HepG2 (cell line): ENCODE measurements around the gene AUTS2. TPM values are rescaled to one million over a fixed set of nuclear protein-coding genes. Genes with fewer than 3 reads are reported as not detected.

Experiments
- ATAC-seq: fragments of 200-7000 bp; cut with Tn5 transposase; 3 replicates; pipeline ENCODE4 v1.9.1; 2020; ENCODE audit warnings: mild to moderate bottlenecking, moderate library complexity
- BruUV-seq: library from RNA; stranded (reverse); fragments of 400-500 nt; replicated peaks from 2 replicates; lab custom pipeline; 2021; lab: Mats Ljungman, UMichigan
- CTCF ChIA-PET: fragments of 300-600 bp; formaldehyde crosslinking; extraction: SDS; loops from one replicate; lab custom pipeline; 2021; ENCODE audit warnings: low total read pairs, inconsistent platforms, low intra/inter-chr PET ratio; lab: Yijun Ruan, JAX
- POLR2A ChIA-PET: fragments of 350-600 bp; sonication (Branson Sonifier 250); formaldehyde crosslinking; loops from one replicate; lab custom pipeline; 2020; ENCODE audit warnings: antibody characterized with exemption, inconsistent platforms; lab: Yijun Ruan, JAX
- DNase-seq: peaks from one replicate; pipeline ENCODE4 v3.0.0-alpha.2; 2015; ENCODE audit warnings: low spot score
- FAIRE-seq: peaks from 3 replicates; lab custom pipeline; 2011; peaks lifted over from hg19 to GRCh38; lab: Jason Lieb, UNC
- H2AFZ ChIP-seq: one replicate; pipeline ENCODE4 v1.6.1; 2011; ENCODE audit warnings: low read length, inconsistent platforms
- H3K27ac ChIP-seq: fragments of 300-600 bp; 3 replicates; pipeline ENCODE4 v1.8.0; 2011; ENCODE audit warnings: mixed run types, mild to moderate bottlenecking, mixed read lengths, low read length, inconsistent platforms; ENCODE audit not compliant: insufficient read depth; ENCODE audit errors: extremely low read length
- H3K27me3 ChIP-seq, 2 experiments: fragments of 200-600 bp in 1 of 2; 2 replicates in 1 of 2; 3 replicates in 1 of 2; pipeline versions ENCODE4 v1.6.0 to v1.8.0; 2011; ENCODE audit warnings: low read length in 2 of 2, mild to moderate bottlenecking in 2 of 2, moderate library complexity in 2 of 2, inconsistent platforms in 1 of 2; ENCODE audit not compliant: insufficient read depth in 2 of 2, control insufficient read depth in 1 of 2
- H3K36me3 ChIP-seq, 2 experiments: fragments of 200-600 bp in 1 of 2; replicated peaks in 1 of 2; 2 replicates in 1 of 2; 3 replicates in 1 of 2; pipeline versions ENCODE4 v1.5.1 to v1.8.0; 2011; ENCODE audit warnings: low read length in 2 of 2, inconsistent platforms in 1 of 2; ENCODE audit not compliant: insufficient read depth in 2 of 2, control insufficient read depth in 1 of 2
- H3K4me1 ChIP-seq: 2 replicates; pipeline ENCODE4 v1.5.1; 2012; ENCODE audit warnings: low read length, inconsistent platforms; ENCODE audit not compliant: insufficient read depth
- H3K4me2 ChIP-seq: 2 replicates; pipeline ENCODE4 v1.6.0; 2011; ENCODE audit warnings: low read depth, low read length, inconsistent platforms
- H3K4me3 ChIP-seq, 3 experiments: fragments of 200-600 bp in 1 of 3; sonication (generic), shearing (Covaris generic) in 1 of 3; replicated peaks in 1 of 3; 2 replicates each; pipeline ENCODE4 v1.5.1; 2011 to 2016; ENCODE audit warnings: low read length in 3 of 3, inconsistent platforms in 2 of 3, low read depth in 2 of 3, mild to moderate bottlenecking in 2 of 3, control low read depth in 1 of 3, mixed read lengths in 1 of 3; ENCODE audit not compliant: insufficient read depth in 1 of 3
- H3K79me2 ChIP-seq: one replicate; pipeline ENCODE4 v1.6.1; 2011; ENCODE audit warnings: low read length, inconsistent platforms; ENCODE audit not compliant: insufficient read depth
- H3K9ac ChIP-seq: 2 replicates; pipeline ENCODE4 v1.6.0; 2011; ENCODE audit warnings: mild to moderate bottlenecking, low read depth, low read length, inconsistent platforms; ENCODE audit not compliant: insufficient read depth
- H3K9me3 ChIP-seq: 2 replicates; pipeline ENCODE4 v1.5.1; 2012; ENCODE audit warnings: mild to moderate bottlenecking, low read length
- H4K20me1 ChIP-seq: 2 replicates; pipeline ENCODE4 v1.6.0; 2011; ENCODE audit warnings: inconsistent platforms, mild to moderate bottlenecking, low read length, moderate library complexity; ENCODE audit not compliant: insufficient read depth
- BCL3 ChIP-seq: sonication (generic); formaldehyde crosslinking; IDR thresholded peaks from 2 replicates; pipeline ENCODE4 v1.5.1; 2020; ENCODE audit warnings: mild to moderate bottlenecking, missing genetic modification reagents, moderate library complexity
- DZIP1 ChIP-seq: sonication (generic); formaldehyde crosslinking; IDR thresholded peaks from 2 replicates; pipeline ENCODE4 v1.5.0; 2020; ENCODE audit warnings: mild to moderate bottlenecking, missing genetic modification reagents
- GATA4 ChIP-seq: sonication (generic); IDR thresholded peaks from 2 replicates; pipeline ENCODE4 v1.6.1; 2016; ENCODE audit warnings: antibody characterized with exemption, low read depth, borderline replicate concordance
- JUNB ChIP-seq: sonication (generic); formaldehyde crosslinking; IDR thresholded peaks from 2 replicates; pipeline ENCODE4 v1.8.0; 2022; ENCODE audit warnings: missing genetic modification reagents, mild to moderate bottlenecking, borderline replicate concordance
- MAFG ChIP-seq: sonication (generic); formaldehyde crosslinking; IDR thresholded peaks from 2 replicates; pipeline ENCODE4 v1.5.1; 2020; ENCODE audit warnings: mild to moderate bottlenecking, missing genetic modification reagents
- MTF1 ChIP-seq: sonication (generic); formaldehyde crosslinking; IDR thresholded peaks from 2 replicates; pipeline ENCODE4 v1.5.0; 2020; ENCODE audit warnings: missing genetic modification reagents
- SALL2 ChIP-seq: sonication (generic); formaldehyde crosslinking; IDR thresholded peaks from 2 replicates; pipeline ENCODE4 v1.8.1; 2023; ENCODE audit warnings: mild to moderate bottlenecking, missing genetic modification reagents, inconsistent platforms
- SAP130 ChIP-seq: IDR thresholded peaks from 2 replicates; pipeline ENCODE4 v1.6.1; 2016; ENCODE audit warnings: low read depth
- ZHX2 ChIP-seq, 2 experiments: sonication (generic) in 1 of 2; formaldehyde crosslinking in 1 of 2; IDR thresholded peaks; 2 replicates each; pipeline versions ENCODE4 v1.6.1 to v1.9.0; 2014 to 2022; ENCODE audit warnings: antibody characterized with exemption in 1 of 2, borderline replicate concordance in 1 of 2, inconsistent platforms in 1 of 2, low read depth in 1 of 2, missing genetic modification reagents in 1 of 2
- ZNF333 ChIP-seq: sonication (generic); formaldehyde crosslinking; IDR thresholded peaks from 2 replicates; pipeline ENCODE4 v1.4.0; 2020; ENCODE audit warnings: mild to moderate bottlenecking, missing genetic modification reagents, borderline replicate concordance
- ZNF781 ChIP-seq: sonication (generic); formaldehyde crosslinking; IDR thresholded peaks from 2 replicates; pipeline ENCODE4 v1.5.1; 2020; ENCODE audit warnings: borderline replicate concordance, mild to moderate bottlenecking, missing genetic modification reagents; ENCODE audit errors: not compliant biosample characterization
- ZNF782 ChIP-seq: sonication (generic); formaldehyde crosslinking; IDR thresholded peaks from 2 replicates; pipeline ENCODE4 v1.4.0; 2020; ENCODE audit warnings: missing genetic modification reagents, mild to moderate bottlenecking, borderline replicate concordance
- WGBS: methylation state at CpG from one replicate; pipeline ENCODE4 v1.1.6; 2017; ENCODE audit warnings: low lambda C conversion rate; 5-methylcytosine and 5-hydroxymethylcytosine counted together
- in situ Hi-C: cut with HindIII; loops from 2 replicates; pipeline ENCODE4 v1.10.0; 2017; ENCODE audit warnings: low pct_unique_long_range_greater_than_20kb; ENCODE audit not compliant: extremely low pct_ligation_motif_present
- intact Hi-C: fragments of 100-400 bp; cut with micrococcal nuclease; formaldehyde crosslinking; loops from one replicate; pipeline ENCODE4 v1.10.0; 2022; ENCODE audit not compliant: unreplicated experiment
- polyA plus RNA-seq, 8 experiments: library from polyadenylated mRNA; depleted of rRNA in 3 of 8; stranded (reverse) in 7 of 8; unstranded in 1 of 8; fragments of >200 nt; fragmentation: Illumina TruSeq in 4 of 8; extraction: Trizol in 4 of 8; gene quantifications; 2 replicates each; pipeline versions ENCODE4 v1.2.1 to v1.2.3, GENCODE V29; 2011 to 2016; ENCODE audit warnings: low read depth in 4 of 8, missing spikeins in 1 of 8, mixed read lengths in 1 of 8; ENCODE audit not compliant: insufficient read depth in 1 of 8
- total RNA-seq, 5 experiments: library from RNA; depleted of rRNA; stranded (reverse); fragments of >200 nt; fragmentation: Illumina TruSeq; extraction: Trizol; gene quantifications; 2 replicates each; pipeline ENCODE4 v1.2.3, GENCODE V29; 2016; ENCODE audit warnings: low read depth in 1 of 5
- TF ChIP-seq, protein P1 (sequence below): sonication (generic); formaldehyde crosslinking; IDR thresholded peaks from 2 replicates; pipeline ENCODE4 v1.5.0; 2020; ENCODE audit warnings: missing genetic modification reagents

AUTS2 gene
- total and polyA plus RNA-seq, 2 of the 13 experiments (the other 11 are each of a cell fraction or from before 2014, with no cell fraction given): 0.38 TPM; not detected in 1

DNA sequence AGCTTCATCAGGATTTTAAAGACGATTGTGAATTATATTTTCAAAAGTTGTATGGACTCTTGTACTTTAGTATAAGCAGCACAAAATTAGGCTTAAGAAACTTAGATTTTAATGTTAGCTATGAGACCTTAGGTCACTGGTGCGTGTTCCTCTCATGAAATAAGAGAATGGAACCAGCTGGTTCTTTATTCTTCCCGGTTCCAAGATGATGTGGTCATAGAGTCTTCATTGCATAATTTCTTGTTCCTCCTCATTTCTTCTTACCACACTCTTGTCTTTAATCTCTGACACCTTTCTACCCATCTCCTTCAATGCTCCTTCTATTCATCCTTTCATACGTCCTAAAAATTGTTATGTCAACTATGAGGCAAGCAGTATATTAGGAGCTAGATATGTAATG lies 437.2 kb downstream of the AUTS2 start (continued):
- TF ChIP-seq BCL3 (CRISPR knock-in tag) (no peak), SALL2 (CRISPR knock-in tag) (no peak), ZNF333 (no peak)
- TF ChIP-seq, protein P1, sequence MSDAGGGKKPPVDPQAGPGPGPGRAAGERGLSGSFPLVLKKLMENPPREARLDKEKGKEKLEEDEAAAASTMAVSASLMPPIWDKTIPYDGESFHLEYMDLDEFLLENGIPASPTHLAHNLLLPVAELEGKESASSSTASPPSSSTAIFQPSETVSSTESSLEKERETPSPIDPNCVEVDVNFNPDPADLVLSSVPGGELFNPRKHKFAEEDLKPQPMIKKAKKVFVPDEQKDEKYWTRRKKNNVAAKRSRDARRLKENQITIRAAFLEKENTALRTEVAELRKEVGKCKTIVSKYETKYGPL (CRISPR knock-in tag): no peak

GRCh38 chr7:70035955-70036354 lies 437.7 kb downstream of the AUTS2 start:
- POLR2A ChIA-PET: no interaction called here
- Histone ChIP-seq H3K27me3 (no peaks in the 10 kb centered on the region), H3K36me3 (no peaks in the 10 kb centered on the region), H2AFZ (no peak overlapping the region), H3K4me1 (no peaks in the 10 kb centered on the region), H3K9me3 (no peaks in the 10 kb centered on the region), H3K79me2 (no peaks in the 10 kb centered on the region), H3K9ac (no peak overlapping the region), H4K20me1 (no peaks in the 10 kb centered on the region), H3K4me3 (no peak overlapping the region), H3K27ac (no peak overlapping the region), H3K4me2 (no peak overlapping the region)
- CTCF ChIA-PET: no interaction called here
- in situ Hi-C loops (no loop called here), intact Hi-C loops (no loop called here)
- WGBS: 33% methylated on average over 6 of the region's 6 CpGs
- FAIRE-seq (no peak), ATAC-seq (no peak), DNase-seq (no peak)
- no TSS peak for BruUV-seq
- TF ChIP-seq ZNF782 (CRISPR knock-in tag) (no peak), JUNB (CRISPR knock-in tag) (no peak), GATA4 (no peak), MTF1 (CRISPR knock-in tag) (no peak), ZHX2 (IDR thresholded peaks at IDR 0.05; ENCODE audit: low read depth) (no peak), ZHX2 (CRISPR knock-in tag; IDR thresholded peaks at IDR 0.05; ENCODE audit: borderline replicate concordance) (no peak), MAFG (CRISPR knock-in tag) (no peak), DZIP1 (CRISPR knock-in tag) (no peak), SAP130 (CRISPR knock-in tag) (no peak), ZNF781 (CRISPR knock-in tag) (no peak)
